Measurements from ENCODE around the gene CACNA1C. TPM values are rescaled to one million over a fixed set of nuclear protein-coding genes. Genes with fewer than 3 reads are reported as not detected.

The CACNA1C gene
- total and polyA plus RNA-seq, 2 of the 4 experiments (the other 2 are of a cell fraction), result 1.6 to 2.6 TPM

DNA sequence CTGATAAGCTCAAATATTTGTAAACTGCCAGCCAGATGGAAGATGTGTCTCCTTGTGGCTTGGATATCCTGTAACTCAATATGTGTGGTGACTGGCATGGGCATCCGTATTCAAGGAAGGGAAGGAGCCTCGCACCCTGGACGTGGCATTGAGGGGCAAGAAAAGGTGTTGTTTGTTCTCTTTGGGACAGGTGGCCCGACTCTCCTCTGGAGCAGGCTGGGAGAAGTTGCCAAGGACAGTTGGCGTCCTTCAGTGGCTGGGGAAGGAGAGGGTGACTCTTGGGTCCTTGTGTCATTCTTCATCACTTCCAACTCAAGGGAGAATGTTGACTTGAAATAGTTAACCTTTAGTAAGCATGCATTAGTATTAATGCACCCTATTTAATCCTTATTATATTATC lies 39.6 kb downstream of the CACNA1C start:
- in situ Hi-C loops (cut with MboI; ENCODE audit: low sequenced_read_pairs) (no loop called here), dilution Hi-C loops (cut with HindIII; ENCODE audit: low sequenced_read_pairs, unreplicated experiment) (no loop called here), intact Hi-C loops (cut with micrococcal nuclease) (no loop called here)
- no peak overlapping the region for H3K56ac ChIP-seq (ENCODE audit: extremely low read depth, insufficient read depth, low read length)
- ATAC-seq (ENCODE audit: low read depth) (no peak), DNase-seq (no peak)
- no peaks in the 10 kb centered on the region for H3K36me3 ChIP-seq (ENCODE audit: control insufficient read depth, insufficient read depth, low read length)
- WGBS, 2 experiments (ENCODE audit: extremely low coverage in 2 of 2, insufficient read length in 1 of 2), result 100% methylated on average over 3 of the region's 5 CpGs; no CpG with 5 or more reads in 1 of the 2 experiments
- no peak overlapping the region for H3K9ac ChIP-seq (ENCODE audit: low read depth, low read length)
- H4K8ac ChIP-seq (ENCODE audit: low read depth in 2 of 2, low read length in 2 of 2), result no peak overlapping the region
- H3K79me1 ChIP-seq (ENCODE audit: low read depth in 1 of 2, low read length in 2 of 2), result peaks cover 3 to 35% of the 10 kb centered on the region in 2 experiments; a peak in 3 of 4 replicates
- H3K4me1 ChIP-seq (ENCODE audit: control insufficient read depth, insufficient read depth, low read length), result peaks cover 13% of the 10 kb centered on the region
- H3K4me3 ChIP-seq (ENCODE audit: insufficient read depth, low read depth, low read length), result no peak overlapping the region
- peaks cover 11% of the 10 kb centered on the region; the same call in 1 of the 2 replicates for H4K20me1 ChIP-seq (ENCODE audit: insufficient read depth, low read length)
- no peak overlapping the region for H3K18ac ChIP-seq (ENCODE audit: low read depth, low read length)
- CTCF ChIA-PET, result no interaction called here
- H3K9me1 ChIP-seq (ENCODE audit: insufficient read depth, low read length), result peaks cover 5% of the 10 kb centered on the region
- POLR2A ChIA-PET (ENCODE audit: unreplicated experiment), result no interaction called here
- no peak overlapping the region for H2AK9ac ChIP-seq (replicated peaks; ENCODE audit: low read depth, low read length, poor library complexity)
- H2BK120ac ChIP-seq (ENCODE audit: low read depth, low read length), result no peak overlapping the region
- H2AK5ac ChIP-seq (ENCODE audit: low read depth, low read length), result no peak overlapping the region
- H3K23ac ChIP-seq (ENCODE audit: low read depth, low read length), result no peak overlapping the region; the same call in 1 of the 2 replicates
- no peak overlapping the region for H2BK20ac ChIP-seq (ENCODE audit: low read depth, low read length)
- H4K5ac ChIP-seq (ENCODE audit: low read depth, low read length), result no peak overlapping the region
- H2AFZ ChIP-seq (replicated peaks; ENCODE audit: low read length, poor library complexity), result no peak overlapping the region
- H3K4ac ChIP-seq (ENCODE audit: low read depth, low read length), result no peak overlapping the region
- no peak overlapping the region for H3K27ac ChIP-seq (ENCODE audit: insufficient read depth, low read length)
- TF ChIP-seq RFX5 (IDR thresholded peaks at IDR 0.05; ENCODE audit: low read depth, low read length) (no peak), RAD21 (IDR thresholded peaks at IDR 0.05; ENCODE audit: low read length) (no peak), CHD1 (IDR thresholded peaks at IDR 0.05; ENCODE audit: low read depth, low read length) (no peak), FOS (IDR thresholded peaks at IDR 0.05; ENCODE audit: low read depth, low read length) (no peak), CTCF (conservative IDR thresholded peaks at IDR 0.05; ENCODE audit: low read depth, low read length) (no peak), BHLHE40 (IDR thresholded peaks at IDR 0.05; ENCODE audit: low read depth, low read length) (no peak), NFE2L2 (IDR thresholded peaks at IDR 0.05; ENCODE audit: low read depth, low read length) (no peak), MAFK (IDR thresholded peaks at IDR 0.05; ENCODE audit: low read depth, low read length) (no peak), USF2 (IDR thresholded peaks at IDR 0.05; ENCODE audit: low read depth, low read length) (no peak), POLR2A (IDR thresholded peaks at IDR 0.05; ENCODE audit: low read depth, low read length) (no peak), CEBPB (IDR thresholded peaks at IDR 0.05; ENCODE audit: low read depth, low read length) (no peak), RCOR1 (IDR thresholded peaks at IDR 0.05; ENCODE audit: insufficient replicate concordance, low read length) (no peak), SMC3 (IDR thresholded peaks at IDR 0.05; ENCODE audit: low read depth, low read length) (no peak)
- TF ChIP-seq, protein P1, sequence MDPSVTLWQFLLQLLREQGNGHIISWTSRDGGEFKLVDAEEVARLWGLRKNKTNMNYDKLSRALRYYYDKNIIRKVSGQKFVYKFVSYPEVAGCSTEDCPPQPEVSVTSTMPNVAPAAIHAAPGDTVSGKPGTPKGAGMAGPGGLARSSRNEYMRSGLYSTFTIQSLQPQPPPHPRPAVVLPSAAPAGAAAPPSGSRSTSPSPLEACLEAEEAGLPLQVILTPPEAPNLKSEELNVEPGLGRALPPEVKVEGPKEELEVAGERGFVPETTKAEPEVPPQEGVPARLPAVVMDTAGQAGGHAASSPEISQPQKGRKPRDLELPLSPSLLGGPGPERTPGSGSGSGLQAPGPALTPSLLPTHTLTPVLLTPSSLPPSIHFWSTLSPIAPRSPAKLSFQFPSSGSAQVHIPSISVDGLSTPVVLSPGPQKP (IDR thresholded peaks at IDR 0.05; ENCODE audit: borderline replicate concordance, low read depth, low read length), result no peak
- H3K9me3 ChIP-seq (ENCODE audit: control insufficient read depth, insufficient read depth, low read length), result no peaks in the 10 kb centered on the region
- no peak overlapping the region for H4K91ac ChIP-seq (ENCODE audit: insufficient read depth, low read depth, low read length)
- no peaks in the 10 kb centered on the region for H3K27me3 ChIP-seq (ENCODE audit: control insufficient read depth, insufficient read depth, low read length)
- H3K14ac ChIP-seq (replicated peaks; ENCODE audit: low read depth, low read length), result no peak overlapping the region
- no peak overlapping the region for H3K4me2 ChIP-seq (ENCODE audit: low read depth, low read length)
- H2BK5ac ChIP-seq (ENCODE audit: low read depth, low read length, poor library complexity, severe bottlenecking), result no peak overlapping the region
- no peak overlapping the region; the same call in 2 of the 3 replicates for H2BK15ac ChIP-seq (ENCODE audit: low read depth, low read length)
- no TSS peak for BruUV-seq (replicated peaks)

Data from IMR-90 (cell line).